ENCODE measurements around the gene AUTS2.

Gene AUTS2

GRCh38 chr7:69827558-69827957, 229.3 kb downstream of the AUTS2 start:
- TF ChIP-seq CTCF (IDR thresholded peaks at IDR 0.05): no peak

- TF ChIP-seq CTCF (IDR thresholded peaks at IDR 0.05): no peak
Observed at GRCh38 chr7:69832356-69832755, 234.1 kb downstream of the AUTS2 start.

- TF ChIP-seq CTCF (IDR thresholded peaks at IDR 0.05): no peak
Observed at GRCh38 chr7:69833964-69834363, 235.7 kb downstream of the AUTS2 start.

GRCh38 chr7:69836702-69837101, 238.4 kb downstream of the AUTS2 start:
- TF ChIP-seq CTCF (IDR thresholded peaks at IDR 0.05): no peak

- TF ChIP-seq CTCF (IDR thresholded peaks at IDR 0.05): no peak
Observed at GRCh38 chr7:69837387-69838068, 239.3 kb downstream of the AUTS2 start.

- no peak for TF ChIP-seq CTCF (IDR thresholded peaks at IDR 0.05)
Observed at GRCh38 chr7:69839782-69840181, 241.5 kb downstream of the AUTS2 start.

GRCh38 chr7:69840248-69840647, 242.0 kb downstream of the AUTS2 start:
- no peak for TF ChIP-seq CTCF (IDR thresholded peaks at IDR 0.05)

GRCh38 chr7:69843653-69844052, 245.4 kb downstream of the AUTS2 start:
- TF ChIP-seq CTCF (IDR thresholded peaks at IDR 0.05): no peak

Data from LNCAP (cell line).